HT-29 (cell line): ENCODE results near the gene LHX1. TPM values are rescaled to one million over a fixed set of nuclear protein-coding genes. Genes with fewer than 3 reads are reported as not detected.

Source experiments
- DNase-seq: peaks from one replicate; pipeline ENCODE4 v3.0.0-alpha.2; 2015; ENCODE audit warnings: low spot score
- small RNA-seq: library from RNA; depleted of rRNA; stranded (forward); fragments of <200 nt; gene quantifications from one replicate; pipeline ENCODE3, GENCODE V24; 2014
- total RNA-seq: library from RNA; depleted of rRNA; stranded (reverse); fragments of >200 nt; shearing (Covaris generic); gene quantifications from 2 replicates; pipeline ENCODE4 v1.2.3, GENCODE V29; 2014; rRNA removed

LHX1 gene
- total RNA-seq, 1 experiment from 2014 or later, result not detected

DNA sequence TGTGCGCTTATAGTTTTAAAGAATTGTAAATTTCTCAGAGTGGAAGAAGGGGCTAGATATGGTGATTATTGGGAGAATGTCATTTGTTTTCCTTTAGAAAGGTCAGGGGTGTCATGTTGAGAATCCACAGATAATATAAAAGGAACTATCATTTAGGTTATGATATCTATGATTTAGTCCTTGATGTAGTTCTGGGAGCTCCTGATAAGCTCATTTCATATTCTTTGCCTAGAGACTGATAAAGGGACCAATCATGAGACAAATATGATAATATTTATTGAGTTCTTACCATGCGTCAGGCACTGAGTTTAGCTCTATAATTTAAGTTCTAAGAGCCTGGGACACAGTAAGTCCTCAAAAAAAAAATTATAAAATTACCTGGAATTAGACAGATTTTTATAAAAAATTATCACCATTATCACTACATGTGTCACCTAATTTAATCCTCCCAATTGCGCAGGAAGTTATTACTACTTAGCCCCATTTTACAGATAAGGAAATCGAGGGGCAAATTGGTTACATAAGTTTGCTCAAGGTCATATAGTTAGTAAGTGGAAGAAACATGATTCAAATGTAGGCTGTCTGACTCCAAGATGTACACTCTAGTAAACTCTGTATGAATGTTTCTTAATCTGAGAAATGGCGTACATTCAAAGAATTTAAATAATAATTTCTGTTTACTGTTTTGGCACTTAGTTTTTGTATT is 14.0 kb downstream of the LHX1 start:
- no peak for DNase-seq

DNA sequence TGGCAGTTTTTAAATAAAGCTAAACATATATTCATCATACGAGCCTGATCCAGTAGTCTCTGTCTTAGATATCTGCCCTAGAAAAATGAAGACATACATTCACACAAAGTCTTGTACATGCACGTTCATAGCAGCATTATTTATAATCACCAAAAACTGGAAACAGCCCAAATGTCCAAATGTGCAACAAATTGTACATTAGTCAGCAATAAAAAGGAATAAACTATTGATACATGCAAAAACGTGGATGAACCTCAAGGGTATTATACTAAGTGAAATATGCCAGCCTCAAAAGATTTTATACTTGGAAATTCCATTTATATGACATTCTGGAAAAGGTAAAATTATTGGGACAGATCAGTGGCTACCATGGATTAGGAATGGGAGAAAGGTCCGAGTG is 34.2 kb downstream of the LHX1 start:
- no peak for DNase-seq

DNA sequence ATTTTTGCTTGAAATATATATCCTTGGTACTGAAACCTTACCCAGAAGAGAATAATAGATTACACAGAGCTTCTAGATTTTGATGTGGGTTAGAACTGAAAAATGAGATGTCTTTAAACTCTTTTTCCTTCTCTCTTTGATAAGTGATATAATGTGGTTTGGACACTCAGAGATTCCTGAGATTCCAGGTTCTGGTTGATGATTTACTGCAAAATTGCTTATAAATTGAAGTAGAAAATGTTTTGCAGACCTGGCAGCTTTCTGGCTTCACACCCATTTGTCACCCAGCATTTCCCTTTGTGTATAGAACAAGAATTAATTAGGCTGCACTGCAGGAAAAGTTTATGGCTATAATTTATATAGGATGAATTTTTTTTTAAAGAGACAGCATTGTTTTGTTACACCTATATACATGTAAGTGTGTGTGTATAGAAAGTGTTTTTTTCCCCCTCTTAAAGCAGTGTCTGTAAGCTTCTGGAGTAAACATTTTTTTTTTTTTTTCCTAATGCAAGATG is 35.0 kb downstream of the LHX1 start:
- no peak for DNase-seq

DNA sequence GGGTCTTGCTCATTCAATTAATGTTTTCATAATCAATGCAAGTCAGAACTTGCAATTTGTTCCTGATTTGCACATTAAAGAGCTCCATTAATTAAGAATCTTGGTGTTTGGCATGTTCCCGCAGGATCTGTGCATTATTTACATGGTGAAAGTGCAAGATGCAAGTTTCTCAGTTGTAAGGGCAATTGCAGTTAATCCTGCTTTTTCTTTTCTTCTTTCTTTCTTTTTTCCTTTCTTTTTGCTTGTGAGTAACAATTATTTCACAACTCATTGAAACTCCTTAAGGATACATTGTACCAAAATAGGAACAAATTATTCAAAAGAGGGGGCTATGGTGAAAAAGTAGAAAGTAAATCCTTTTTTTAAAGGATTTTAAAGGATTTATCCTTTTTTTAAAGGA is 35.6 kb downstream of the LHX1 start:
- DNase-seq, result no peak

DNA sequence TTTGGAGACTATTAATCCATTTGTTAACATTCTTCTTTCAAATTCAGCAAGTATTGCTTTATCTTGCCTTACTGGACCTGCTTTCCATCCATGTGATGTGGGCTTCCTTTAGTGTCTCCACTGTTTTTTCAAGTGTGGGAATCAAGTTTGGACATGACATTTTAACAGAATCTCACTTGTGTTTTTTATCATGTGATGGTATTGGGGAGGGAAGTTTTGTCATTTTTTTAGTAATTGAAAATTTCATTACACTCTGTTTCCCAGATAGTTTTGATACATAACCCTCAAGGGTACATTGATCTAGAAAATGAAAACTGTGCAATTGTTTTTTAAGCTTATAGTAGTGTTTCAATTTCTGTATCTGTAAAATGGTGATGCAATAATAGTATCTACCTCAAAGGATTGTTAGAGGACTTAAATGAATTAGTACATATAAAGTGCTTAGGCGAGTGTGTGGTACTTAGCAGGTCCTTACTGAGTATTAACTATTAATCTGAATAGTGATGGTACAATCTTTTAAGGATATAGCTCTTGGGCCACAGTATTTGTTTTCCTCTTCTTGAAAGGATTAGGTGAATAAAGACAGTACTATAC is 38.7 kb downstream of the LHX1 start:
- no peak for DNase-seq

DNA sequence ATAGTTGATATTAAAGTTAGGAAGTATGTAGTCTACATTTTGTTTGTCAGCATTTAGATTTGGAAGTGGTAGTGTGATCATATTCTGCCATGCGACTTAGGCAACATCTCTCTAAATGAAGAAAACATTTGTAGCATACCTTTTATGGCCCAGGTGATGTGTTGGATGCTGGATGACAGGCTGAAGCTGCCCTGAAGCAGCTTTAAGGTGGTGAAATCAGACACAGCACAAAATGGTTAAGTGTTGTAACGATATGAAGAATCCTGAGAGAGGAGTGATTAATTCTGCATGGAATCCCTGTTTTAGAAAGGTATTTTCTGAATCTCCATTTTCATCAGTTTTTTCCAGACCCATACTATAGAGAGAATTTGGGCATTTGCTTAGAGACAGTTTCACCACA is 39.8 kb downstream of the LHX1 start:
- no peak for DNase-seq

DNA sequence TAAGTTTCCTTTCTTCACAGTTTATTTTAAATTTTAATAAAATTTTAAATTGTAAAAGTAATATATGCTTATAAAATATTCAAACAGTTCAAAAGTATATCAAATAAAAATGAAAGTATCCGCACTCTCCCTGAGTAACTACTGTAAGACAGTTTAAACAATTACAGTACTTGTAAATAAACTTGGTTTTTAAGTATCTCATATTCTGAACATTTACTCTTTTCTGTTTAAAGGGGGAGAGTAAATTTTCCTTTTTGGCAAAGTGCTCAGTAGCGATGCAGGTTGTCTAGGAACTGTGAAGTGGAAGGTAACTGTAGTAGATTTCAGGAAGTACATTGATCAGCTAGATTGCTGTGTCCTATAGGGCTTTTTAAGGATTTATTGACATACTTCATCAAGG is 40.3 kb downstream of the LHX1 start:
- DNase-seq, result no peak

DNA sequence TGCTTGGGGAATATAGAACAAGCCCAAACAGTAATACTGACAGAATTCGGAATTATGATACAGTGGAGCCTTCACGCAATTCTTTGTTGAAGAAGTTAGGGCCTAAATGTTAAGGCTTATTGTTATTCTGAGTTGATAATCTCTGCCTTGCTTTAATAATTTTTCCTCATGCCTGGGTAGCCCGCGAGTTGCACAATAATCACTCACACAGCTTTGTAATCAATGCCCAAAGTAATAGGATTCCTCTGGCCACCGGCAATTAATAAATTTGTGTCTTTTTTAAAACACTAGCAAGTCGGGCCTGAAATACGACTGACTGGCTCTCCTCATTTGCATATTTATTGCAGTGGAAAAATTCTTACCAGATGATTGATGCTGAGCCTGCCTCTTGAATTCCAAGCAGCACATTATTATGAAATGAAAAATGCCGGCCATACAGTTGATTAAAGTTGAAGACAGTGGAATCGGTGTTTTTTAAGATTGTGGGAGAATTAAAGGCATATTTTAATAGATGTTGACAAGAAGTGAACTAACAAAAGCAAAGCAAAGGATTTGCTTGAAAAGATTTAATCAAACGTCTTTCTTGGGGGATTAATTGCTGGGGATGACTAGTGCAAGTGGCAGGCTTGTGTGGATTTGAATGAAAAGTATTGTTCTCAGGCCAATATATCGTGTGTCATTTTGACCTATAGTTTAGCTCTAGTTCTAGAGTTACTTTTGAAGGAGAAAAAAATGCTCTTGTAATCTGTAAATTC is 41.7 kb downstream of the LHX1 start:
- DNase-seq, result peak; percentile 43

DNA sequence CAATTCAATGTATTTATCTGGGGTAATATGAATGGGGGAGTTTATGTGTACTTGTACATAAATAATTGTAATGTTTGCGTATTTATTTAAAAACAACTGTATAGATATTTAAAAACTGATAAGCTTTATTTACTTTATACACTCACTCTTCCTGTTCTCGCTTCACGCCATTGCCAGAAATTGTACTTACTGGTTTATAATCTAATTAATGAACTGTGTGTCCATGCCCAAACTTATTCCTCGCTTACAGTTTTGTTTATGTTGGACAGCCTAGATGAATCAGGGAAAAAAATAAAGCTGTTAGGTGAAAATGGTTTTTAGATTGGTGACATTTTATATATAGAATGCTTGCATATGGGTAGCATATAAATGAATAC is 42.3 kb downstream of the LHX1 start:
- no peak for DNase-seq

DNA sequence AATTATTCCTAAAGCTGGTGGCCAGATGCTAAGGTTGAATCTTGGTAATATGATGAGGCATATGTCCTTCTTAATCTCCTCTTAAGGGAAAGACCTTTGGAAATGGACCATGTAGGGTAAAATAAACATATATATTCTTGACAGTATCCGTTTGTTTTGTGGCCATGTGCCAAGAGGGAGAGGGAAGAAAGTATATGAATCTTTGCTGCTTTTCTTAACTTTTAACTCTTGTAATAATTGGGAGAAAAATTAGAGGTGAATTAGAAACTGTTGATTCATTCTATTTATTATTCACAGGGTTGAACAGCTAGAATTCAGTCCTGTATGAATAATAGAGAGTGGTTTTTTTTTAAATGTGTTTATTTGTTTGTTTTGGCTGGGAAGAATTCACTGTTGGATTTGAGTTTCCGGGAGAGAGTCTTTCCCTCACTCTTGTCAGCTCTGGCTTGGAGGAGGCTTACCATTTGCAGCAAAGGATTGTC is 43.0 kb downstream of the LHX1 start:
- DNase-seq, result peak; percentile 39

DNA sequence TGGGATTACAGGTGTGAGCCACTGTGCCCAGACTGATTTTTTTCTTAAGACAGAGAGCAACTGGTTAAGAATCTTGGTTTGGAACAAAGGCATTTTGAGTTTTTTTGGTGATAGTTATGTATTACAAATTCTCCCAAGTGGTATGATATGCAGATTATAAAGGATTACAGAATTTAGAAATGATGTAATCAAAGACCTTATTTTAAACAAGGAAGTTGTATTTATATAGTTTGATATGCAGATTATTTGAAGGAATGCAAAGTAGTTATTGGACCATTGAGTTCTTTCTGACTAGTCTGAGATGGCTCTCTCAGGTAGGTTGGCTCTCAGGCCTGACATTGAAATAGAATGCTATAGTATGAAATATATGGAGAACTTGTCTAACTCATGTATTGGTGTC is 46.3 kb downstream of the LHX1 start:
- no peak for DNase-seq

DNA sequence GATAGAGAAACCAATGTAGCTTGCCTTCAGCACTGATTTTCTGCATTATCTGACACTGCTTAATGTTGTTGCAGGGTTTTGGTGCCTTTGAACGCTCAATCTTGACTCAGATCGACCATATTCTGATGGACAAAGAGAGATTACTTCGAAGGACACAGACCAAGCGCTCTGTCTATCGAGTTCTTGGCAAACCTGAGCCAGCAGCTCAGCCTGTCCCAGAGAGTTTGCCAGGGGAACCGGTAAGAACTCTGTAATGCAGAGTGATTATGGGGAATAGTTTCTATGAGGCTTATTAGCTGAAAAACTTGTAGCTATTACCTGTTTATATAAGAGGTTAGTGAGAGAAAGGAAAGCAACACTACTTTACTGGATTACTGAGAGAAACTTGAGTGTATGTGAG is 51.9 kb downstream of the LHX1 start:
- DNase-seq, result no peak

DNA sequence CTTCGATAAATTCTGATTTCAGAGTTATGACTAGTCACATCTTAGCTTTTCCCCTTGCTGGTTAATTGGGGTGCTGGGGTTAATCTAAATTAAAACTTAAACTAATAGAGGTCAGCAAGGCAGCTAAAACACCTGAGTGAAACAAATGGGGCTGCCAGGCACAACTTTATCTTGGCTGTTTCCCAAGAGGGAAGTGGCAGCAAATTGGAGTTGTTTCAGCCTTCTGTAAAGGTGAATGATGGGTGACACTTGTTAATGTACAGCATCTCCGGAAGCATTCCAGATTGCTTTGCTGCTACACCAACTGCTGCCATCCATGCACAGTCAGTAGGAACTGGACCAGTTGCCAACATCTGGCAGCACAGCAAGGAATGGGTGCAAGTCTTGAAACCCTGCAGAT is 55.4 kb downstream of the LHX1 start:
- DNase-seq, result no peak

DNA sequence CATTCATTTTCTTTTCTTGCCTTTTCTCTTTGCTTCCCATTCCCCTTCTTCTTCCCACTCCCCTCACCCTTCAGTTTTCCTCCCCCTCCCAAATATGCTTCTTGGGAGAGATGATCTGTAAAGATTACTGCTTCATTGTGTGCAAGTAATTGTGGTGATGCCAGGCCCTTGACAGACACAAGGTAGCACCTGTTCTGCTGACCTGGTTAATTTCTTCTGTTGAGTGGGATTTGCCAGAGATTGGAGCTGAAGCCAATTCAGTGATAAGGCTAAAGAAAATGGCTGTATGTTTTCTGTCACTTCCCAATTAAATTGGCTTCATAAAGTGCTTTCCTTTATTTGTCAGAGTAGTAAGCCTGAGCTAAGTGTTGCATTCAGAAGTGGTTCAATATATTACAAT is 56.0 kb downstream of the LHX1 start:
- DNase-seq, result no peak

Small RNA genes lying within 50 kb of the gene (small RNA-seq; reads per million reads assigned to genes)
- gene AC243773.2, result not detected

Other genes with a start within 250 kb of the LHX1 start
- gene AATF, start 11.5 kb downstream of the LHX1 start, total RNA-seq, result 65.6 and 92.3 TPM in 2 replicates